ENCODE measurements around the gene TRPC6.

DNA sequence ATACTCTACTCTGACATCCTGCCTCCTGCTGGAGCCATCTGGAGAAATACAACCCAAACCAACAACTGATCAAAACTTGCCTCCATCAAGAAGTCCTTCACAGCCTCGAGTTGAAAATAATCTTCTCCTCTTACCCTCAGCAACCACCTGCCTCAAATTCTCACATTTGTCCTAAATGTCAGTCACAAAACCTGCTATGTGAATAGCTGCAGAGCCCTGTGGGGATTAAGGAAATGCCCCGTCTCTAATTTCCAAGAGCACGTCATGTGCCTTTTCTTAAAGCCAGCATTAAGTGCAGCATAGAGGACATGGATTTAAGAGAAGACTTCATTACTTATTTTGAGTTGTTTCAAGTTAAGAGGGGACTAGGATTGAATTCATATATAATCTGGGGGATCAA, 105.9 kb downstream of the TRPC6 start:
- TF ChIP-seq POLR2A (IDR thresholded peaks at IDR 0.05): no peak
- no peak for TF ChIP-seq POLR2AphosphoS5 (IDR thresholded peaks at IDR 0.05)
- TF ChIP-seq CTCF (IDR thresholded peaks at IDR 0.05): no peak

Measured in suprapubic skin (tissue), 4 donors.